Right cardiac atrium (tissue), 5 donors: ENCODE measurements around the gene SALL3. TPM values are rescaled to one million over a fixed set of nuclear protein-coding genes. Genes with fewer than 3 reads are reported as not detected.
A peak's percentile ranks its signal among the peaks of the same experiment; 100 is the strongest.

Source experiments
- ATAC-seq, 2 donors: fragments of 200-7000 bp; cut with Tn5 transposase; one replicate each; pipeline versions ENCODE4 v1.8.0 to v1.9.1; 2020; ENCODE audit warnings: moderate library complexity in 2 of 2, mild to moderate bottlenecking in 1 of 2
- DNase-seq, 3 donors: peaks; one replicate each; pipeline ENCODE4 v3.0.0-alpha.2; 2020
- H3K27ac ChIP-seq: one replicate; pipeline ENCODE4 v1.5.1; 2013; ENCODE audit warnings: mild to moderate bottlenecking, low read length, control low read depth, moderate library complexity
- H3K27me3 ChIP-seq: one replicate; pipeline ENCODE4 v1.6.1; 2013; ENCODE audit not compliant: control insufficient read depth, insufficient read depth
- H3K4me1 ChIP-seq: one replicate; pipeline ENCODE4 v1.6.1; 2013; ENCODE audit warnings: low read length; ENCODE audit not compliant: control insufficient read depth, insufficient read depth
- H3K4me3 ChIP-seq: one replicate; pipeline ENCODE4 v1.5.1; 2013; ENCODE audit warnings: low read length, control low read depth
- H3K9me3 ChIP-seq: one replicate; pipeline ENCODE4 v1.6.1; 2013; ENCODE audit warnings: low read length; ENCODE audit not compliant: control insufficient read depth
- WGBS: extraction: QIAGEN DNeasy Blood & Tissue Kit; methylation state at CpG from one replicate; pipeline ENCODE4 v1.1.7; 2013; 5-methylcytosine and 5-hydroxymethylcytosine counted together
- intact Hi-C, 4 donors: fragments of 100-400 bp; cut with DNase I; formaldehyde crosslinking; loops; one replicate each; pipeline versions ENCODE4 v1.11.0 to v1.14.0; 2022 to 2023
- polyA plus RNA-seq: library from polyadenylated mRNA; stranded (reverse); fragments of 200-250 nt; gene quantifications from one replicate; pipeline ENCODE4 v1.2.3, GENCODE V29; 2013
- total RNA-seq, 4 donors: library from RNA; stranded (reverse); fragmentation: NEBNext Ultra II Directional; extraction: Animal tissue kit (Norgen Biotek cat#: 25700); gene quantifications; one replicate each; pipeline ENCODE4 v1.2.1, GENCODE V29; 2021
- donor health status: healthy with polysubstance abuse.
- donor health status: DM: no; HTN: yes; CAD: no.
- donor health status: DM: no; HTN: no; CAD: no.
- donor health status: DM: no; HTN: yes; CAD: no; lungs with severe emphysema.
- donor health status: DM: yes; HTN: yes; CAD: no.

Gene SALL3
- total and polyA plus RNA-seq, 5 donors, result 0.14 to 3.1 (median 1.1) TPM

- no peak for DNase-seq
- H3K27me3 ChIP-seq, result no peaks in the 10 kb centered on the region
- H3K4me1 ChIP-seq, result no peaks in the 10 kb centered on the region
- WGBS, result 73% methylated on average over 23 of the region's 23 CpGs
- no peak overlapping the region for H3K27ac ChIP-seq
- intact Hi-C loops, result no loop called here
- H3K9me3 ChIP-seq, result no peaks in the 10 kb centered on the region
- no peak overlapping the region for H3K4me3 ChIP-seq
- ATAC-seq, result no peak
Measured at GRCh38 chr18:78965260-78965659, 14.4 kb upstream of the SALL3 start.

- Histone ChIP-seq H3K9me3 (no peaks in the 10 kb centered on the region), H3K4me3 (no peak overlapping the region), H3K27ac (no peak overlapping the region), H3K4me1 (no peaks in the 10 kb centered on the region), H3K27me3 (no peaks in the 10 kb centered on the region)
- WGBS, result 84% methylated on average over 18 of the region's 18 CpGs
- intact Hi-C loops, result no loop called here
- DNase-seq (no peak), ATAC-seq (no peak)
Measured at GRCh38 chr18:78965917-78966792, 13.5 kb upstream of the SALL3 start.

- no peak for ATAC-seq
- no peaks in the 10 kb centered on the region for H3K27me3 ChIP-seq
- 71% methylated on average over 1 of the region's 1 CpG for WGBS
- no peaks in the 10 kb centered on the region for H3K9me3 ChIP-seq
- intact Hi-C loops, result no loop called here
- no peaks in the 10 kb centered on the region for H3K4me1 ChIP-seq
- DNase-seq, result no peak
- H3K4me3 ChIP-seq, result no peak overlapping the region
- H3K27ac ChIP-seq, result no peak overlapping the region
Measured at GRCh38 chr18:78966793-78967106, 12.9 kb upstream of the SALL3 start.

- DNase-seq (no peak), ATAC-seq (no peak)
- WGBS, result 80% methylated on average over 6 of the region's 6 CpGs
- intact Hi-C loops, result no loop called here
- Histone ChIP-seq H3K27me3 (no peaks in the 10 kb centered on the region), H3K4me1 (no peaks in the 10 kb centered on the region), H3K4me3 (no peak overlapping the region), H3K27ac (no peak overlapping the region), H3K9me3 (no peaks in the 10 kb centered on the region)
Measured at GRCh38 chr18:78967692-78968091, 11.9 kb upstream of the SALL3 start.

GRCh38 chr18:78969574-78970315 lies 9.9 kb upstream of the SALL3 start:
- Histone ChIP-seq H3K27me3 (peaks cover 3% of the 10 kb centered on the region), H3K27ac (no peak overlapping the region), H3K4me1 (no peaks in the 10 kb centered on the region), H3K9me3 (no peaks in the 10 kb centered on the region), H3K4me3 (no peak overlapping the region)
- WGBS, result 87% methylated on average over 20 of the region's 20 CpGs
- DNase-seq, result no peak
- ATAC-seq, result no peak
- intact Hi-C loops, result no loop called here

GRCh38 chr18:78970774-78971333 lies 8.8 kb upstream of the SALL3 start:
- DNase-seq, result no peak
- H3K27me3 ChIP-seq, result peaks cover 10% of the 10 kb centered on the region
- WGBS, result 90% methylated on average over 12 of the region's 12 CpGs
- no peak for ATAC-seq
- no peak overlapping the region for H3K4me3 ChIP-seq
- intact Hi-C loops, result no loop called here
- H3K27ac ChIP-seq, result no peak overlapping the region
- no peaks in the 10 kb centered on the region for H3K9me3 ChIP-seq
- H3K4me1 ChIP-seq, result no peaks in the 10 kb centered on the region

GRCh38 chr18:78971511-78972245 lies 7.9 kb upstream of the SALL3 start:
- WGBS, result 83% methylated on average over 15 of the region's 15 CpGs

GRCh38 chr18:78972385-78972918 lies 7.2 kb upstream of the SALL3 start:
- Histone ChIP-seq H3K4me3 (no peak overlapping the region), H3K27me3 (peaks cover 10% of the 10 kb centered on the region), H3K27ac (no peak overlapping the region), H3K4me1 (no peaks in the 10 kb centered on the region), H3K9me3 (no peaks in the 10 kb centered on the region)
- ATAC-seq, result no peak
- WGBS, result 56% methylated on average over 16 of the region's 16 CpGs
- DNase-seq, result no peak
- intact Hi-C loops, result no loop called here

More at GRCh38 chr18:78971511-78972245, 7.9 kb upstream of the SALL3 start:
- Histone ChIP-seq H3K4me3 (no peak overlapping the region), H3K9me3 (no peaks in the 10 kb centered on the region), H3K27ac (no peak overlapping the region), H3K27me3 (peaks cover 10% of the 10 kb centered on the region), H3K4me1 (no peaks in the 10 kb centered on the region)
- ATAC-seq (no peak), DNase-seq (no peak)
- intact Hi-C loops, result no loop called here

GRCh38 chr18:78972930-78973331 lies 6.7 kb upstream of the SALL3 start:
- no peaks in the 10 kb centered on the region for H3K9me3 ChIP-seq
- H3K27me3 ChIP-seq, result peaks cover 10% of the 10 kb centered on the region
- H3K4me1 ChIP-seq, result no peaks in the 10 kb centered on the region
- ATAC-seq (no peak), DNase-seq (no peak)
- 3% methylated on average over 31 of the region's 31 CpGs for WGBS
- peak overlapping the region; percentile 7 for H3K4me3 ChIP-seq
- H3K27ac ChIP-seq, result no peak overlapping the region
- intact Hi-C loops, result no loop called here

- Histone ChIP-seq H3K4me3 (peak overlapping the region; percentile 7), H3K27ac (no peak overlapping the region), H3K9me3 (no peaks in the 10 kb centered on the region), H3K27me3 (peaks cover 10% of the 10 kb centered on the region), H3K4me1 (no peaks in the 10 kb centered on the region)
- intact Hi-C loops, result no loop called here
- WGBS, result 2% methylated on average over 82 of the region's 82 CpGs
- peak in 1 of 3 donors; percentile 59 for DNase-seq
- peak in 1 of 2 donors; percentile 29 for ATAC-seq
Measured at GRCh38 chr18:78973357-78974083, 6.1 kb upstream of the SALL3 start.
